Measurements from ENCODE around the gene NDUFS8.

- TF ChIP-seq CTCF (conservative IDR thresholded peaks at IDR 0.05; ENCODE audit: low read depth in 2 of 2) (no peak), JUNB (IDR thresholded peaks at IDR 0.05; ENCODE audit: unreplicated experiment) (no peak), POLR2AphosphoS5 (IDR thresholded peaks at IDR 0.05; ENCODE audit: low read depth) (no peak), ZNF114 (CRISPR knock-in tag; IDR thresholded peaks at IDR 0.05) (no peak)
Observed at GRCh38 chr11:68018730-68019190, 11.7 kb upstream of the NDUFS8 start.

Measured in GM23338 (cell line).